ENCODE measurements around the gene CTBP1.

The CTBP1 gene

GRCh38 chr4:1223841-1224809, 24.8 kb downstream of the CTBP1 start:
- DNase-seq (ENCODE audit: low read depth in 2 of 2), result no peak

- DNase-seq (ENCODE audit: low read depth in 2 of 2), result no peak
These were observed 25.8 kb downstream of the CTBP1 start for GRCh38 chr4:1222938-1223690.

- DNase-seq (ENCODE audit: low read depth in 2 of 2), result no peak
These were observed 26.7 kb downstream of the CTBP1 start for GRCh38 chr4:1222036-1222789.

GRCh38 chr4:1221155-1221870, 27.6 kb downstream of the CTBP1 start:
- DNase-seq (ENCODE audit: low read depth in 2 of 2), result no peak

- DNase-seq (ENCODE audit: low read depth in 2 of 2), result no peak
These were observed 28.4 kb downstream of the CTBP1 start for GRCh38 chr4:1220566-1220965.

- DNase-seq (ENCODE audit: low read depth in 2 of 2), result no peak
These were observed 29.4 kb downstream of the CTBP1 start for GRCh38 chr4:1219566-1219950.

- DNase-seq (ENCODE audit: low read depth in 2 of 2), result no peak
These were observed 30.0 kb downstream of the CTBP1 start for GRCh38 chr4:1218634-1219565.

- no peak for DNase-seq (ENCODE audit: low read depth in 2 of 2)
These were observed 31.6 kb downstream of the CTBP1 start for GRCh38 chr4:1217366-1217765.

GRCh38 chr4:1216869-1217294, 32.0 kb downstream of the CTBP1 start:
- no peak for DNase-seq (ENCODE audit: low read depth in 2 of 2)

GRCh38 chr4:1216076-1216614, 32.8 kb downstream of the CTBP1 start:
- DNase-seq (ENCODE audit: low read depth in 2 of 2), result no peak

- no peak for DNase-seq (ENCODE audit: low read depth in 2 of 2)
These were observed 33.5 kb downstream of the CTBP1 start for GRCh38 chr4:1215141-1216075.

GRCh38 chr4:1214101-1215095, 34.5 kb downstream of the CTBP1 start:
- no peak for DNase-seq (ENCODE audit: low read depth in 2 of 2)

GRCh38 chr4:1213336-1213995, 35.5 kb downstream of the CTBP1 start:
- DNase-seq (ENCODE audit: low read depth in 2 of 2), result no peak

GRCh38 chr4:1212546-1213335, 36.2 kb downstream of the CTBP1 start:
- no peak for DNase-seq (ENCODE audit: low read depth in 2 of 2)

- no peak for DNase-seq (ENCODE audit: low read depth in 2 of 2)
These were observed 36.9 kb downstream of the CTBP1 start for GRCh38 chr4:1211891-1212545.

GRCh38 chr4:1211371-1211770, 37.6 kb downstream of the CTBP1 start:
- DNase-seq (ENCODE audit: low read depth in 2 of 2), result no peak

Measured in fibroblast of skin of left quadriceps (primary cell).